SK-N-MC (cell line): ENCODE measurements around the gene IFFO2.

Experiments used
- EZH2 ChIP-seq: fragments of 200-600 bp; sonication (generic); IDR thresholded peaks from one replicate; pipeline ENCODE4 v1.6.1; 2017; ENCODE audit warnings: antibody characterized with exemption
- FOXP2 ChIP-seq: optimal IDR thresholded peaks from 2 replicates; pipeline ENCODE3; 2011; ENCODE audit warnings: mild to moderate bottlenecking, moderate library complexity; ENCODE audit not compliant: insufficient read depth; ENCODE audit errors: extremely low read length, control extremely low read depth
- POLR2AphosphoS5 ChIP-seq: IDR thresholded peaks from 2 replicates; pipeline ENCODE4 v1.6.1; 2012; ENCODE audit warnings: mild to moderate bottlenecking, low read depth, low read length, borderline replicate concordance

DNA sequence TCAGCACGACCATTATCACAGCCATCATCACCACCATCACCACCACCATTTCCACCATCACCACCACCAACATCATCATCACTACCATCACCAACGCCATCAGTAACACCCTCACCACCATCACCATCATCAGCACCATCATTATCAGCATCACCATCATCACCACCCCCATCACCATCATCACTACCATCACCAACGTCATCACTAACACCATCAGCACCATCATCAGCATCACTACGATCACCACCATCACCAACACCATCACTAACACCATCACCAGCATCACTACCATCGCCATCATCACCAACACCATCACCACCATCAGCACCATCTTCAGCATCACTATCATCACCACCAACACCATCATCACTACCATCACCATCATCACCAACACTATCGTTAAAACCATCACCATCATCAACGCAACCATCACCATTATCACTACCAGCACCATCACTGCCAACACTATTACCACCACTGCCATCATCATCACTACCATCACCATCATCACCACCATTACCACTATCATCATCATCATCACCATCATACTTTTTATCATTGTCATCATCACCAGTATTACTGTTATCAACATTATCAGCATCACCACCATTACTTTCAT is 98.3 kb downstream of the IFFO2 start:
- no peak for TF ChIP-seq EZH2
- TF ChIP-seq POLR2AphosphoS5, result no peak
- no peak for TF ChIP-seq FOXP2
